Caco-2 (cell line): ENCODE measurements around the gene PDE2A. TPM values are rescaled to one million over a fixed set of nuclear protein-coding genes. Genes with fewer than 3 reads are reported as not detected.

Source experiments
- BruUV-seq: library from RNA; stranded (reverse); fragments of 400-500 nt; replicated peaks from 2 replicates; lab custom pipeline; 2021; lab: Mats Ljungman, UMichigan
- CTCF ChIA-PET: fragments of 300-600 bp; sonication (Branson Sonifier 250); formaldehyde crosslinking; loops from one replicate; lab custom pipeline; 2022; ENCODE audit warnings: antibody characterized with exemption; lab: Charles Lee
- POLR2A ChIA-PET: fragments of 300-600 bp; sonication (Branson Sonifier 250); formaldehyde crosslinking; loops from one replicate; lab custom pipeline; 2022; ENCODE audit warnings: antibody characterized with exemption; lab: Charles Lee
- DNase-seq, 2 experiments: peaks; one replicate each; pipeline versions ENCODE4 v3.0.0 to v3.0.0-alpha.2; 2020 to 2022
- H3K27me3 ChIP-seq: replicated peaks from 2 replicates; pipeline ENCODE4 v1.6.0; 2011; ENCODE audit warnings: low read length; ENCODE audit not compliant: control insufficient read depth, insufficient read depth
- H3K36me3 ChIP-seq: 2 replicates; pipeline ENCODE4 v1.5.1; 2011; ENCODE audit warnings: low read length; ENCODE audit not compliant: control insufficient read depth, insufficient read depth
- H3K4me1 ChIP-seq: fragments of 250-450 bp; sonication (Bioruptor Pico); 2 replicates; pipeline ENCODE4 v1.5.1; 2020; ENCODE audit warnings: mild to moderate bottlenecking
- H3K4me3 ChIP-seq: 2 replicates; pipeline ENCODE4 v1.5.1; 2011; ENCODE audit warnings: low read depth, mild to moderate bottlenecking, control low read depth, low read length
- H3K9me3 ChIP-seq: fragments of 250-450 bp; sonication (Bioruptor Pico); 2 replicates; pipeline ENCODE4 v1.5.1; 2020; ENCODE audit warnings: mild to moderate bottlenecking, moderate library complexity
- H3K27ac Mint-ChIP-seq: one replicate; pipeline ENCODE4 v1.8.0; 2022; ENCODE audit warnings: mixed read lengths; ENCODE audit not compliant: unreplicated experiment
- H3K27me3 Mint-ChIP-seq: one replicate; pipeline ENCODE4 v1.8.0; 2022; ENCODE audit warnings: mixed read lengths; ENCODE audit not compliant: insufficient read depth, unreplicated experiment
- H3K36me3 Mint-ChIP-seq: one replicate; pipeline ENCODE4 v1.8.0; 2022; ENCODE audit warnings: mild to moderate bottlenecking, mixed read lengths; ENCODE audit not compliant: insufficient read depth, unreplicated experiment
- H3K4me1 Mint-ChIP-seq: one replicate; pipeline ENCODE4 v1.8.0; 2022; ENCODE audit warnings: low read depth, mixed read lengths; ENCODE audit not compliant: unreplicated experiment
- H3K4me3 Mint-ChIP-seq: one replicate; pipeline ENCODE4 v1.8.0; 2022; ENCODE audit warnings: mild to moderate bottlenecking, moderate library complexity, mixed read lengths; ENCODE audit not compliant: unreplicated experiment
- H3K9me3 Mint-ChIP-seq: one replicate; pipeline ENCODE4 v1.8.0; 2022; ENCODE audit warnings: mixed read lengths; ENCODE audit not compliant: unreplicated experiment
- CTCF ChIP-seq, 2 experiments: fragments of 200-600 bp in 1 of 2; IDR thresholded peaks; 1 replicate in 1 of 2; 2 replicates in 1 of 2; pipeline versions ENCODE4 v1.5.1 to v1.8.0; 2011 to 2022; ENCODE audit warnings: antibody characterized with exemption in 1 of 2, control low read depth in 1 of 2, inconsistent platforms in 1 of 2, low read depth in 1 of 2, low read length in 1 of 2, mild to moderate bottlenecking in 1 of 2, moderate library complexity in 1 of 2; ENCODE audit not compliant: insufficient read depth in 1 of 2, severe bottlenecking in 1 of 2, unreplicated experiment in 1 of 2
- intact Hi-C: fragments of 100-400 bp; cut with micrococcal nuclease; formaldehyde crosslinking; loops from one replicate; pipeline ENCODE4 v1.10.0; 2022; ENCODE audit not compliant: unreplicated experiment
- total RNA-seq: library from RNA; stranded (reverse); gene quantifications from 2 replicates; pipeline ENCODE4 v1.2.3, GENCODE V29; 2022

Gene PDE2A
- total RNA-seq, 1 experiment from 2014 or later: 1.4 TPM

- POLR2A ChIA-PET: no interaction called here
- Histone ChIP-seq H3K4me1 (no peaks in the 10 kb centered on the region), H3K36me3 (no peaks in the 10 kb centered on the region), H3K4me3 (no peak overlapping the region), H3K27me3 (no peaks in the 10 kb centered on the region), H3K9me3 (no peaks in the 10 kb centered on the region)
- Mint-ChIP-seq H3K27ac (no peak overlapping the region), H3K36me3 (no peaks in the 10 kb centered on the region), H3K9me3 (no peaks in the 10 kb centered on the region), H3K4me1 (no peaks in the 10 kb centered on the region), H3K27me3 (peaks cover 8% of the 10 kb centered on the region), H3K4me3 (no peak overlapping the region)
- BruUV-seq: no TSS peak
- DNase-seq: no peak
- CTCF ChIA-PET: no interaction called here
- intact Hi-C loops: no loop called here
- TF ChIP-seq CTCF (IDR thresholded peaks at IDR 0.05; ENCODE audit: insufficient read depth in 1 of 2, low read depth in 1 of 2, low read length in 1 of 2, severe bottlenecking in 1 of 2, unreplicated experiment in 1 of 2): no peak
Observed at GRCh38 chr11:72655896-72656464, 18.2 kb downstream of the PDE2A start.

GRCh38 chr11:72655014-72655413 lies 19.2 kb downstream of the PDE2A start:
- Histone ChIP-seq H3K36me3 (no peaks in the 10 kb centered on the region), H3K4me1 (no peaks in the 10 kb centered on the region), H3K9me3 (no peaks in the 10 kb centered on the region), H3K27me3 (no peaks in the 10 kb centered on the region), H3K4me3 (no peak overlapping the region)
- POLR2A ChIA-PET: no interaction called here
- Mint-ChIP-seq H3K4me1 (no peaks in the 10 kb centered on the region), H3K36me3 (no peaks in the 10 kb centered on the region), H3K27ac (no peak overlapping the region), H3K9me3 (no peaks in the 10 kb centered on the region), H3K4me3 (no peak overlapping the region), H3K27me3 (peaks cover 7% of the 10 kb centered on the region)
- no peak for DNase-seq
- TF ChIP-seq CTCF (IDR thresholded peaks at IDR 0.05; ENCODE audit: insufficient read depth in 1 of 2, low read depth in 1 of 2, low read length in 1 of 2, severe bottlenecking in 1 of 2, unreplicated experiment in 1 of 2): no peak
- BruUV-seq: no TSS peak
- CTCF ChIA-PET: no interaction called here
- intact Hi-C loops: no loop called here

DNA sequence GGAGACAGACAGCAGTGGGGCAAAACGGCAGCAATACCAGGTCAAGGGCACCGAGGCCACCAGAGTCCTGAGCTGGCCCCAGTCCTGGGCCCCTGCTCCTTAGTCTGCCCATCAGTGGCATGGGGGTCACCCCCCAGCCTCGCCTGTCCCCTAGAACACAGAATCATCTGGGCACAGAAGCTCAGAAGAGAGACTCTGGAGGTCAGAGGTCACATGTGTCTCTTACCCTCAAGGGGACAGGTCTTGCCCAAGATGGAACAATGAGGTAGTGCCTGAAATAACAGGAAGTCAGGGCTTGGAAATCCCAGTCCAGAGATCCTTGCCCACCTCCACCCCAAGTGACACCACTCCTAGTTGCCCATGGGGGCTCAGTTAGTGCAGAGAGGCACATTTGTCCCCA lies 20.6 kb downstream of the PDE2A start:
- Mint-ChIP-seq H3K27ac (no peak overlapping the region), H3K36me3 (no peaks in the 10 kb centered on the region), H3K9me3 (no peaks in the 10 kb centered on the region), H3K4me3 (no peak overlapping the region), H3K27me3 (peaks cover 7% of the 10 kb centered on the region), H3K4me1 (no peaks in the 10 kb centered on the region)
- POLR2A ChIA-PET: no interaction called here
- Histone ChIP-seq H3K4me3 (no peak overlapping the region), H3K4me1 (no peaks in the 10 kb centered on the region), H3K36me3 (no peaks in the 10 kb centered on the region), H3K27me3 (no peaks in the 10 kb centered on the region), H3K9me3 (no peaks in the 10 kb centered on the region)
- BruUV-seq: no TSS peak
- CTCF ChIA-PET: interaction anchor here (1.1 kb wide), 1 partner anchor 30 kb away, joined by 3 read pairs; no protein-coding TSS in a partner anchor
- intact Hi-C loops: no loop called here
- TF ChIP-seq CTCF (IDR thresholded peaks at IDR 0.05; ENCODE audit: insufficient read depth in 1 of 2, low read depth in 1 of 2, low read length in 1 of 2, severe bottlenecking in 1 of 2, unreplicated experiment in 1 of 2): no peak
- DNase-seq: no peak
